Fibroblast of pulmonary artery (primary cell): ENCODE data around the gene MED23.

ENCODE experiments used
- DNase-seq: peaks from one replicate; pipeline ENCODE4 v3.0.0-alpha.2; 2010; ENCODE audit warnings: low read depth
- H3K4me3 ChIP-seq: replicated peaks from 2 replicates; pipeline ENCODE4 v1.5.1; 2011; ENCODE audit warnings: low read depth, mild to moderate bottlenecking, control low read depth, low read length, moderate library complexity
- CTCF ChIP-seq: IDR thresholded peaks from 2 replicates; pipeline ENCODE4 v1.5.1; 2011; ENCODE audit warnings: mild to moderate bottlenecking, control low read depth, low read length, inconsistent platforms; ENCODE audit errors: missing control alignments

The MED23 gene

DNA sequence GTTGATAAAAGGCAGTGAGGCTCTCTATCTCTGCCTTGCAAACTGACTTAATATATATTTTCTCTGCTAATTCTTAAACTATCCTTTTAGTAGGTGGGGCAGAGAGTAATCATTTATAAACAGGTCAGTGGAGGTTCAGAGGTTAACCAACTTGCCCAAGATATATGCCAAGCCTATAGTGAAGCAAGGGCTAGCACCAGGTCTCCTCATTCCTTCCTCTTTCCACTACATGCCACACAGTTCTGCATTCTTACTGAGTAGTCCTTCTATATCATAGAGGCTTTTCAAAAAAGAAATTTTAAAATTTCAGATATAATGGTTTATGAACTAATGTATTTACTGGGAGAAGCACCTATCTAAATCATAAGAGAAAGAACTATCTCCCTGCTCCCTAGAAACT is 46.5 kb downstream of the MED23 start:
- no peak for DNase-seq
- no peak overlapping the region for H3K4me3 ChIP-seq
- no peak for TF ChIP-seq CTCF

GRCh38 chr6:131575834-131576478 is 52.1 kb downstream of the MED23 start:
- no peak overlapping the region for H3K4me3 ChIP-seq
- no peak for TF ChIP-seq CTCF
- no peak for DNase-seq

- TF ChIP-seq CTCF = no peak
Observed at GRCh38 chr6:131574686-131575085, 53.4 kb downstream of the MED23 start.

GRCh38 chr6:131574133-131574532 is 53.9 kb downstream of the MED23 start:
- DNase-seq = no peak
- H3K4me3 ChIP-seq = no peak overlapping the region
- TF ChIP-seq CTCF = no peak

More at GRCh38 chr6:131574686-131575085, 53.4 kb downstream of the MED23 start:
- no peak for DNase-seq
- H3K4me3 ChIP-seq = no peak overlapping the region

DNA sequence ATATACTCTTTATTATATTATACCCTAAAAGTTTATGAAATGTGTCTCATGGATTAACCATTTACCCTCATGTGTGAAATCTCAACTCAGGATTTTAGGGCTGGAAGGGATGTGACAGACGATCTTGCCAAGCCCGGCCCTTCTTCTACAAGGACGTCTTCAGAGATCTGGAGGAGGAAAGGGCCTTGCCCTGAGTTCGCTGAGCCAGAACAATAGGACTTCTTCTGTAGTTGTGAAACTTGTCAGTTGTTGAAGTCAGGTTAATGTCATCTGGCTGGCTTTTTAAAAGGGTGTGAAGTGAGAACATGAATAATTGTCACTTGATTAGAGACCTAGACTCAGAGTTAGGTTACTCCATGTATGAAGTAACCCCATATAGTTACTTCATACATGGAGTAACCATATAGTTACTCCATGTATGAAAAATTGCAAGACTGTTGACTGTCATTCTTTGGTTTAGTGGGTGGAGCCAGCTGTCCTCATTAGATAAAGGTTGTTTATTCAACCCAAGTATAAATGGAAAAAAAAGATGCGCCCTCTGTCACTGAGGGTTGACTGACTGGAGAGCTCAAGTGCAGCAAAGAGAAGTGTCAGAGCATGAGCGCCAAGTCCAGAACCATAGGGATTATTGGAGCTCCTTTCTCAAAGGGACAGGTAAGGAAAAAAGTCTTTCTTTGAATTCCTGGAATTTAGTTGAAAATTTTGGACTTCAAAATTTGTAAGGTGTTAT is 55.2 kb downstream of the MED23 start, which contains the start of gene ARG1:
ARG1 (plus strand) TSS at position 541 of the 730 bp plus-strand sequence; CDS start at position 598, 57 bp downstream.
- no peak for TF ChIP-seq CTCF
- DNase-seq = no peak
- H3K4me3 ChIP-seq = no peak within 1 kb of the TSS

GRCh38 chr6:131568726-131569125 is 59.3 kb downstream of the MED23 start:
- DNase-seq = no peak
- TF ChIP-seq CTCF = no peak
- H3K4me3 ChIP-seq = no peak overlapping the region
